Transverse colon (tissue), 3 donors: Measurements from ENCODE around the gene XRCC2.

Experiments used
- EP300 ChIP-seq: sonication (generic); formaldehyde crosslinking; IDR thresholded peaks from one replicate; pipeline ENCODE4 v1.6.1; 2017; ENCODE audit warnings: antibody characterized with exemption, low read depth
- POLR2A ChIP-seq: fragments of 450-650 bp; IDR thresholded peaks from one replicate; pipeline ENCODE4 v1.6.1; 2016; ENCODE audit warnings: antibody characterized with exemption, mild to moderate bottlenecking, moderate library complexity
- TF ChIP-seq, protein P1 (sequence below), 5 experiments: fragments of 200-600 bp in 3 of 5; fragments of 450-650 bp in 2 of 5; sonication (generic) in 3 of 5; IDR thresholded peaks; 1 replicate in 2 of 5; 2 replicates in 3 of 5; pipeline ENCODE4 v1.5.1; 2016 to 2017; ENCODE audit warnings: antibody characterized with exemption in 5 of 5, inconsistent platforms in 3 of 5, mild to moderate bottlenecking in 2 of 5, moderate library complexity in 1 of 5

DNA sequence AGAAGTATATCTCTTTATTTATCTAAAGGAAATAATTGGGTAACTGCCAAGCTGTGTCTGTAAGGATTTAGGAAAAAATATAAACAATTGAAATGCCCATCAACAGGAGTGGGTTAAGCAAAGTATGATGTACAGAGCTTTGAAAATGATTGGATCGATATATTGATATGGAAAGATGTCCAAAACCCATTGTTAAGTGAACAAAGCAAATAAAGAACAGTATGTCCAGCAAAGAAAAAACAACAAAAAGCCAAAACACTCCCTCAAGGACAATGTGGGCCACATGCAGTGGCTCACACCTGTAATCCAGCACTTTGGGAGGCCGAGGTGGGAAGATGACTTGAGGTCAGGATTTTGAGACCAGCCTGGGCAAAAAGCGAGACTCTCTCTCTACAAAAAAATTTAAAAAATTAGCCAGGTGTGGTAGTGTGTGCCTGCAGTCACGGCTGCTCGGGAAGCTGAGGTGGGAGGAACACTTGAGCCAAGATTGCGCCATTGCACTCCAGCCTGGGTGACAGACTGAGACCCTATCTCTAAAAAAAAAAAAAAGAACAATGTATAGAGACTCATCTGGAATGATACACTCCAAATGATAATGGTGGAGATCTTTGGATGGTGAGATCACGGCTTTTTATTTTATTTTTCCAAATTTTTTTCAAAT lies 37.9 kb downstream of the XRCC2 start:
- TF ChIP-seq, protein P1, sequence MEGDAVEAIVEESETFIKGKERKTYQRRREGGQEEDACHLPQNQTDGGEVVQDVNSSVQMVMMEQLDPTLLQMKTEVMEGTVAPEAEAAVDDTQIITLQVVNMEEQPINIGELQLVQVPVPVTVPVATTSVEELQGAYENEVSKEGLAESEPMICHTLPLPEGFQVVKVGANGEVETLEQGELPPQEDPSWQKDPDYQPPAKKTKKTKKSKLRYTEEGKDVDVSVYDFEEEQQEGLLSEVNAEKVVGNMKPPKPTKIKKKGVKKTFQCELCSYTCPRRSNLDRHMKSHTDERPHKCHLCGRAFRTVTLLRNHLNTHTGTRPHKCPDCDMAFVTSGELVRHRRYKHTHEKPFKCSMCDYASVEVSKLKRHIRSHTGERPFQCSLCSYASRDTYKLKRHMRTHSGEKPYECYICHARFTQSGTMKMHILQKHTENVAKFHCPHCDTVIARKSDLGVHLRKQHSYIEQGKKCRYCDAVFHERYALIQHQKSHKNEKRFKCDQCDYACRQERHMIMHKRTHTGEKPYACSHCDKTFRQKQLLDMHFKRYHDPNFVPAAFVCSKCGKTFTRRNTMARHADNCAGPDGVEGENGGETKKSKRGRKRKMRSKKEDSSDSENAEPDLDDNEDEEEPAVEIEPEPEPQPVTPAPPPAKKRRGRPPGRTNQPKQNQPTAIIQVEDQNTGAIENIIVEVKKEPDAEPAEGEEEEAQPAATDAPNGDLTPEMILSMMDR (IDR thresholded peaks at IDR 0.05) = no peak
- TF ChIP-seq EP300 (no peak), POLR2A (no peak)
